Measurements from ENCODE around the gene DENR.
"Not testable (repeated sequence)": the region's sequence is repeated elsewhere in the genome, so short reads cannot be mapped to it uniquely, and the experiment has no call there.

The DENR gene

GRCh38 chr12:122752464-122753318 lies at the start of gene DENR:
Gene DENR, plus strand, starts transcription at chr12:122752824. Its CDS starts 878 bp downstream, at chr12:122753702.
- peak; percentile 95 to 96 for DNase-seq

GRCh38 chr12:122702890-122703611 lies 49.6 kb upstream of the DENR start, which contains the start of gene HCAR2:
Gene HCAR2, minus strand, starts transcription at chr12:122703357. Its CDS starts 74 bp downstream, at chr12:122703283.
- not testable (repeated sequence) for DNase-seq

DNA sequence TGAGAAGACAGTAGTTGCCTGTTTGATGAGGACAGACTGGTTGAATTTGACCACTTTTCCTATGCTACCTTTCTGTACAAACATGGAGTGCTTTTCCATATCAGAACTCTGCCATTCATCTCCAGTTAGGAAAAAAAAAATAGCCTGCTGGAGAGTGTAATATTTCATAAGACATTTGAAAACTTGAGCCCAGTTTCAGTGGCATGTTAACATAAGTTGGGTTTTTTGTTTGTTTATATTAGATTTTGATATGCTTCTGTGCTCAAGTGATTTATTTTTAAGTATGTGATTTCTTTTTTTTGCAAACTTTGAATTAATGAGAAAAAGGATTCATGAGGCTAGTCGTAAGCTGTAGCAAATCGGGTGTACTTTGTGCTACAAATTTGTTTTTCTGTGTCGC lies 48.8 kb upstream of the DENR start:
- DNase-seq, result not testable (repeated sequence)

GRCh38 chr12:122709287-122709686 lies 43.3 kb upstream of the DENR start:
- DNase-seq, result not testable (repeated sequence)

- not testable (repeated sequence) for DNase-seq
Observed at GRCh38 chr12:122710341-122710740, 42.3 kb upstream of the DENR start.

GRCh38 chr12:122711266-122711665 lies 41.4 kb upstream of the DENR start:
- not testable (repeated sequence) for DNase-seq

DNA sequence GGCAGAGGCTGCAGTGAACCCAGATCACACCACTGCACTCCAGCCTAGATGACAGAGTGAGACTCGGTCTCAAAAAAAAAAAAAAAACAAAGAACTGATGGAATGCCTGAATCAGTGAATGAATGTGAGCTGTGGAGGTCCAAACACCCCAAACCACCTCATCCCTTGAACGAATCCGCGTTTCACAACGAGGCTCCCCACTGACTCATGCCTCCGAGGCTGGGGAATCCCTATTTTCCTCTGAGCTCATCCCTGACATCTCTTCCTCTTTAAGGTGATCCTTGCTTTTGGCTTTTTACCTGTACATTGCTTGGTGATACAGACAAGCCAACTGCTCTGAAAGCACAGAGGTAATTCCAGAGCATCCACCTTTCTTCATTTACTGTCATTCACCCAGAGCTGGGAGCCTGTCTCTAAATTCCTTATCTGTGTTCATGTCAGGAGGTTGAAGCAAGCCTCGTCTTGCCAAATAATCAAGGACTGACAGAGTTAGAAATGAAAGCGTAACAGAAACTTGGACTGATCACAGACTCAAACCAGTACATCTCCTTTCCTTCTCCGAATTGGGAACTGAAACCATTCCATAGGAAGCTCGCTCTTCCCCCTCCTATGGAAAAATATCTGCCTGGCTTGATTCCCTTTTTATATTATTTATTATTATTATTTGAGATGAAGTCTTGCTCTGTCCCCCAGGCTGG lies 39.0 kb upstream of the DENR start:
- not testable (repeated sequence) for DNase-seq

- DNase-seq, result not testable (repeated sequence)
Observed at GRCh38 chr12:122715211-122715610, 37.4 kb upstream of the DENR start.

DNA sequence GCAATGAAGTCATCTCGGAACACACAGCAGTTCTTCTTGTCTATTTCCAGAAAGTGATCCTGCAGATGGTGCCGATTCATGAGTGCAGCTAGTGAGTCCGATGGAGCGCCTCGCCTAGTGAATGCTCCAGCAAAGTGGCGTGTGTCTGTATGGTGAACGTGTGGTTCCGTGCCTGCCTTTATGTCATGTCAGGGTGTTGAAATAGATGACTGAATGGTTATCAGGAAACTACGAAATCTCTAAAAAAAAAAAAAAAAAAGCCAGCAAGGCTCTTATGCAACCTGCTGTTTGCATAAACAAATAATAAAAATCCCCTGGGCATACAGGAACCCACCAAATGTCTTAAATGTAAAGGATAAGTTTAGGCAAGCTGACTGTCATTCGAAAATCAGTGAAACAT lies 36.0 kb upstream of the DENR start, which contains the start of gene HCAR3:
TSS of gene HCAR3 (minus strand) at position 154 of the 400 bp plus-strand sequence. CDS start at position 80, 74 bp downstream.
- DNase-seq, result not testable (repeated sequence)

DNA sequence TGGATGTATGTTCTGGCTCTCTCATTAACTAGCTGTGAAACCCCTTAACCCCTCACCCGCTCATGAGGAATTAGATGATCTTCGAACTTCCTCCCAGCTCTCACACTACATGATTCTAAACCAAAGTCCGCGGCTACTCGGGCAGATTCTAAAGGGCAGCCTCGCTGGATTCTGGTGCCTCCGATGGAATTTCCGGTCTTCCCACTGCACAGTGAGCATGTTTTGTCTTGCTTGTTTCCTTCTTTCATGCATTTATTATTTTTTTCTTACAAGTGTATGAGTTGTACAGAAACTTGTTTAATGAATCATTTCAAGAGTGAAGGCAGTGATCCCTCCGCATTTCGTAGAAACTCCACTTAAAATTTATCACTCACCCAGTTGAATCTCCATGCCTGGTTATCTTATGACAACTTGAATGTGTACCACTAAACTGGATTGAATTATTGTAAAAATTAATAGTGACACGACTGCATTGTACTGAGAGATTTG lies 31.5 kb upstream of the DENR start:
- DNase-seq, result no peak

- DNase-seq, result no peak
Observed at GRCh38 chr12:122722387-122722786, 30.2 kb upstream of the DENR start.

DNA sequence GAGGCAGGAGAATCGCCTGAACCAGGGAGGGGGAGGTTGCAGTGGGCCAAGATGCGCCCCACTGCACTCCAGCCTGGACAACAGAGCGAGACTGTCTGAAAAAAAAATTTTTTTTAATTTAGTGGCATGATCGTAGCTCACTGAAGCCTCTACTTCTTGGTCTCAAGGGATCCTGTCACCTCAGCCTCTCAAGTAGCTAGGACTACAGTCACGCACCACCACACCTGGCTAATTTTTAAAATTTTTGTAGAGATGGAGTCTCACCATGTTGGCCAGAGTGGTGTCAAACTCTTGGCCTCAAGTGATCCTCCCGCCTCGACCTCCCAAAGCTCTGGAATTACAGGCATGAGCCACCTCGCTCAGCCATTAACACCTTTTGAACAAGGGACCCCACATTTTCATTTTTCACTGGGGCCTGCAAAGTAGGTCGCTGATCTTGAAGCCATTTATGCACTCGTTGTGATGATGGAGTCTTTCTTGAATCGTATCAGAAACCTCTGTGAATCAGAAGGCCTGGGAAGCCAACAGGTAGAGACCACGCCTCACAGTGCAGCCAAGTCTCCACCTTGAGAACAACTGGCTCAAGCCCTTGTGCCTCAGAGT lies 27.9 kb upstream of the DENR start:
- DNase-seq, result no peak

GRCh38 chr12:122725452-122726079 lies 27.1 kb upstream of the DENR start:
- no peak for DNase-seq

DNA sequence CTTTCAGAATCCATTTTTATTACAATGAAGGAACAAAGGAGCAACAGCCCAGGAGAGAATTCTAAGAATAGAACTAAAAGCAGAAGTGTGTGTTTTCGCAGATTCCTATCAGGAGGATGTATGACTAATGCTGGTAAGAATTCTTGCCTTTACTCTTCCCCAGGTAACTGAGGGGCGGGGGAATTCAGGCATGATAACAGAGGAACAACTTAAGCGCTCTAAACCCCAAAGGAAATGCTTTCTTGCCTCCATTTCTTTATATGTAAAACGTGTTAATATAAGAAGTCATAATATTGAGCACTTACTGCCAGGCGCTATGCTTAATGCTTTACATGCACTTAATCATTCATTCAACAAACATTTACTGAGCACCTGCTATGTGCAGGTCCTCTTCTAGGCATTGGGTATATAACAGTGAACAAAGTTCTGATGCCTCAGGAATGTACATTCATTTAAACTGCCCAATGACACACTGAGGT lies 26.5 kb upstream of the DENR start:
- DNase-seq, result peak in 1 of 2 experiments; percentile 20

DNA sequence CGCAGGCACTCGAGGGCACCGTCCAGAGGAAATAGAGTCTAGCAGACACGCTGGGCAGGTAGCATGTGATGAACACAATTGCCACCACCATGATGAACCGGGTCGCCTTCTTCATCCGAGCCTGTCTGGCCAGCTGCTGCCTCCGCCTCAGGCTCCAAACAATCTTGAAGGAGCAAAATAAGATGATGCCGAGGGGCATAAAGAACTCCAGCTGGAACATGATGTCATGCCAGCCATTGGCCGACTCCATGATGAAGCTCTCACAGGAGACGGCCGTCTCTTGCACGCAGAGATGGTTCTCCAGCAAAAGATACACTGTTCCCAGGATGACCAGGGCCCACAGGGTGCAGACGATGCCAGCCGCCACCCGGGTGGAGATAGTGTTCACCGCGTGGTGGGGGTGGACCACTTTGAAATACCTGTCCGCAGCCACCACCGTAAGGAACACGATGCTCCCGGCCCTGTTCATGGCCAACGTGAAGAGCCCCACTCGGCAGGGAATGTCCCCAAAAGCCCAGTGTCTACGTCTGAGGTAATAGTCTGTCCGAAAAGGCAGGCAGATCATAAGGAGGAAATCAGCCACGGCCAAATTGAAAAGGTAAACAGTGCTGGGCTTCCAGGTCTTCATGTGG lies 22.9 kb upstream of the DENR start:
- no peak for DNase-seq

- no peak for DNase-seq
Observed at GRCh38 chr12:122730215-122731014, 22.2 kb upstream of the DENR start, which contains the start of gene HCAR1. Gene HCAR1, minus strand, starts transcription at chr12:122730844. Its CDS starts 505 bp downstream, at chr12:122730339.

- no peak for DNase-seq
Observed at GRCh38 chr12:122732170-122732569, 20.5 kb upstream of the DENR start.

GRCh38 chr12:122732611-122733010 lies 20.0 kb upstream of the DENR start:
- DNase-seq, result no peak

DNA sequence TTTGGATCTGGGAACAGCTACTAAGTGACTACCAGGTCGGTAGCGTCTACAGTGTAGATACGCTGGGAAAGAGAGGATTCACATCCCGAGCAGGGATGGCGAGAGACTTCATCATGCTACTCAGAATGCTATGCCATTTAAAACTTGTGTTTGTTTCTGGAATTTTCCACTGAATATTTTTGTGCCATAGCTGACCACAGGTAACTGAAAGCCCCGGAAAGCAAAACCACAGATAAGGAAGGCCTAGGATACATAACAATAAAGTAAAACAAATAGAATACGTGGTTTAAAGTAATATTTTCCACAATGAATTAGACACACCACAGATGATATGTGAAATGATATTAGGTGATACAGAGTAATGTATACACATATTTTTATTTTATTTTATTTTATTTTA lies 14.1 kb upstream of the DENR start:
- peak in 1 of 2 experiments; percentile 12 for DNase-seq

DNA sequence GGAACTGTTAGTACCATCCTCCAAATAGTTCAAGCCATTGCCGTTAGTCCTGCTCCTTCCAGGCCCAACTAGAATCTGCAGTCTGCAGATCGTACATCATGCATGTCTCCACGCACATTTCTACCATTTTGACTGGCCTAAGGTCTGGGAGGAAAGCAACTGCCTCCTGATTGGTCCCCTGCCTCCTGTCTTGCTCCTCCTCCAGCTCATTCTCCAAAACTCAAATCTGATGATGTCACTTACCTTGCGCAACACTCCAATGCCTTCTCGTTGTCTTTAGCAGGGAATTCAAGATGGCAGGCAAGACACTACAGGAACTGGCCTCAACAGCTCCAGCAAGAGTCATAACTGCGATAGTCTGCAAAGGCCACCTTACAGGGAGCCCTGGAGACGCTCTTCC lies 12.3 kb upstream of the DENR start:
- DNase-seq, result no peak
